GM21737 (cell line): ENCODE results near the gene TMEM52B.

Experiments
- ATAC-seq: cut with Tn5 transposase; IDR thresholded peaks from one replicate; pipeline ENCODE4 v1.9.1; 2021; ENCODE audit warnings: mild to moderate bottlenecking, moderate library complexity; ENCODE audit not compliant: unreplicated experiment

TMEM52B gene

GRCh38 chr12:10178821-10179220 is at the start of gene TMEM52B:
Gene TMEM52B (plus strand): TSS chr12:10179032. CDS start chr12:10179575, 543 bp downstream.
- no peak for ATAC-seq

- ATAC-seq, result no peak
These were observed 48.8 kb upstream of the TMEM52B start, which contains the start of gene CLEC7A for GRCh38 chr12:10130042-10130441. Gene CLEC7A (minus strand): TSS chr12:10130199. CDS start chr12:10130082, 117 bp downstream.

DNA sequence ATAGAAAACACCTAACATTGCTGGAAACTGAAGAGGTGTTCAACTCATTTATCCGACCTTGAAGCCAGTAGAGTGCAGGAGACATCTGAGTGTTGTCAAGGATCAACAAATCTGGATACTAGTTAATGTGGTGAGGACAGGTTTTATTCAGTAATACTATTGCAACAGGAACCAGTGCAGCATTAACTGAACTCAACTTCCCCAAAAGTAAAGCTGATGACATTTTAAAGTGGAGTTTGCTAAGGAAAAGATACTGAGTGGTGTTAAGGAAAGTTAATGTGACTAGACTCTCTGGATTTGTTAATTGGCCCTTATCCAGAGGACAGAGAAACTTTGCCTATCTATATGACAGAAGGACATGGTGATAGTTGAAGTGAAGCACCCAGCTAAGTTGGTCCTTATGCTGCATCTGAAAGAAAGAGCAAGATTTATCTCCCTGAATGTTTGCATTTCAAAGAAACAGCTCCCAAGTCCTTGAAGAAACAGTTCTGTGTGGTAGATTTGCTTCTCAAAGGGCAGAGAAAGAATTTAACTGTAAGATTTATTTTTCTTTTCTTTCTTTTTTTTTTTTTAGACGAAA is 47.6 kb upstream of the TMEM52B start:
- ATAC-seq, result no peak

- ATAC-seq, result no peak
These were observed 45.9 kb upstream of the TMEM52B start for GRCh38 chr12:10132850-10133370.

DNA sequence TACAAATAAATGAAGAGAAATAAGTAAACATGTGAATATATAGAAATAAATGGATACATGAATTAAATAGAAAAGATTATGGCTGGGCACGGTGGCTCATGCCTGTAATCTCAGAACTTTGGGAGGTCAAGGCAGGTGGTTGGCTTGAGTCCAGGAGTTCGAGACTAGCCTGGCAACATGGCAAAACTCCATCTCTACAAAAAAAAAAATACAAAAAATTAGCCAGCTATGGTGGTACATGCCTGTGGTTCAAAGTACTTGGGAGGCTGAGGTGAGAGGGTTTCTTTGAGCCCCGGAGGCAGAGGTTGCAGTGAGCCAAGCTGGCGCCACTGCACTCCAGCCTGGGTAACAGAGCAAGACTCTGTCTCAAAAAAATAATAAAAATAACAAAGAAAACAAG is 43.7 kb upstream of the TMEM52B start:
- ATAC-seq, result no peak

GRCh38 chr12:10136637-10137205 is 42.1 kb upstream of the TMEM52B start:
- no peak for ATAC-seq

DNA sequence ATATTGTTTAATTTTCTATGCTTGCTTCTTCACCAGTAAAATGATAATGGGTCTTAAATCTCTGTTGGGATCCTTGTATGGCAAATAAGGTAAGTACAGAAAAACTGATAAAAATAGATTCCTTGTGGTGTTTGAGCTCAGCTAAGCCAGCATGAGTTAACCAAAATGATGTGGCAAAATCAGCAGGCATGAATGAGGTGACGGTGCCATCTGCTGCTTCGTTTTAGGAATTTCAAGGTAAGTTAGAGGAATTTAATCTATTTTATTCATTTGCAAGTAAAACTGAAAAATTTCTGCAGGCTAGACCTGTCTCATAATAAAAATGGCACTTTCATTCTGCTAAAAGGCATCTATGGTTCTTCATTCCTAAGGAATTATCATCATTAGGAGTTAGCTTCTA is 38.8 kb upstream of the TMEM52B start:
- ATAC-seq, result no peak

- ATAC-seq, result no peak
These were observed 35.7 kb upstream of the TMEM52B start for GRCh38 chr12:10142976-10143589.

- no peak for ATAC-seq
These were observed 31.0 kb upstream of the TMEM52B start for GRCh38 chr12:10147714-10148403.

DNA sequence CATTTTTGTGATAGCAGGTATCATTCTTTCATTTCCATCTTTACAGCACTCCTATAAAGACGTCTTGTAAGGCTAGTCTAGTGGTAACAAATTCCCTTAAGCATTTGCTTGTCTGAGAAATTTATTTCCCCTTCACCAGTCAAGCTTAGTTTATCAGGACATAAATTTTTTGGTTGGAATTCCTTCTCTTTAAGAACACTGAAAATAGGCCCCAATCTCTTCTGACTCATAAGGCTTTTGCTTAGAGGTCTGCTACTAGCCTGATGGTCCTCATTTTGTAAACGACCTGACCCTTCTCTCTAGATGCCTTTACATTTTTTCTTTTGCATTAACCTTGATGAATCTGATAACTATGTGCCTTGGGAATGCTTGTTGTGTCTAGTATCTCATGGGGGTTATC is 27.2 kb upstream of the TMEM52B start:
- ATAC-seq, result no peak

GRCh38 chr12:10153271-10154144 is 25.3 kb upstream of the TMEM52B start:
- no peak for ATAC-seq

GRCh38 chr12:10154145-10154496 is 24.7 kb upstream of the TMEM52B start:
- no peak for ATAC-seq

- ATAC-seq, result no peak
These were observed 22.9 kb upstream of the TMEM52B start for GRCh38 chr12:10155966-10156365.

DNA sequence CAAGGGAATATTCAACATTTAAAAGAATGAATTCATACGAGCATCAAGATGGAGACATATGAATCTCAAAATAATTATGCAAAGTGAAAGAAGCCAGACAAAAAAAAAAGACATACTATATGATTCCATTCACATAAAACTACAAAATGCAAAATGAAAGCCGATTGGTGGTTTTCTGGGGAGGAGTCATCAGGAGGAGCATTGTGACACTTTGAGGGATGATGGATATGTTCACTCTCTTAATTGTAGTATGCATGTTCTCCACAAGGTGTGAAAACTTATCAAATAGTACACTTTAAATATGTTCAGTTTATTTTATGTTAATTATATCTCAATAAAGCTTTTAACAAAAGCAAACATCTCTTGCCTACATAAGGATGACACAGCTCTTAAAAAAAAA is 20.4 kb upstream of the TMEM52B start:
- no peak for ATAC-seq

- no peak for ATAC-seq
These were observed 19.6 kb upstream of the TMEM52B start for GRCh38 chr12:10159280-10159679.

- no peak for ATAC-seq
These were observed 18.0 kb upstream of the TMEM52B start for GRCh38 chr12:10160617-10161385.

- ATAC-seq, result no peak
These were observed 15.7 kb upstream of the TMEM52B start for GRCh38 chr12:10163084-10163483.

- ATAC-seq, result no peak
These were observed 13.4 kb upstream of the TMEM52B start for GRCh38 chr12:10165421-10165820.

GRCh38 chr12:10167599-10167998 is 11.2 kb upstream of the TMEM52B start:
- ATAC-seq, result no peak

- ATAC-seq, result no peak
These were observed 9.7 kb upstream of the TMEM52B start for GRCh38 chr12:10169104-10169503.
